Activated CD4-positive, alpha-beta T cell treated with anti-CD3 and anti-CD28 coated beads for 4 hours (primary cell): ENCODE measurements around the gene SEMA3F.
A peak's percentile ranks its signal among the peaks of the same experiment; 100 is the strongest.

Experiments
- DNase-seq, 2 donors: peaks; one replicate each; pipeline ENCODE4 v3.0.0-alpha.2; 2020

Gene SEMA3F

DNA sequence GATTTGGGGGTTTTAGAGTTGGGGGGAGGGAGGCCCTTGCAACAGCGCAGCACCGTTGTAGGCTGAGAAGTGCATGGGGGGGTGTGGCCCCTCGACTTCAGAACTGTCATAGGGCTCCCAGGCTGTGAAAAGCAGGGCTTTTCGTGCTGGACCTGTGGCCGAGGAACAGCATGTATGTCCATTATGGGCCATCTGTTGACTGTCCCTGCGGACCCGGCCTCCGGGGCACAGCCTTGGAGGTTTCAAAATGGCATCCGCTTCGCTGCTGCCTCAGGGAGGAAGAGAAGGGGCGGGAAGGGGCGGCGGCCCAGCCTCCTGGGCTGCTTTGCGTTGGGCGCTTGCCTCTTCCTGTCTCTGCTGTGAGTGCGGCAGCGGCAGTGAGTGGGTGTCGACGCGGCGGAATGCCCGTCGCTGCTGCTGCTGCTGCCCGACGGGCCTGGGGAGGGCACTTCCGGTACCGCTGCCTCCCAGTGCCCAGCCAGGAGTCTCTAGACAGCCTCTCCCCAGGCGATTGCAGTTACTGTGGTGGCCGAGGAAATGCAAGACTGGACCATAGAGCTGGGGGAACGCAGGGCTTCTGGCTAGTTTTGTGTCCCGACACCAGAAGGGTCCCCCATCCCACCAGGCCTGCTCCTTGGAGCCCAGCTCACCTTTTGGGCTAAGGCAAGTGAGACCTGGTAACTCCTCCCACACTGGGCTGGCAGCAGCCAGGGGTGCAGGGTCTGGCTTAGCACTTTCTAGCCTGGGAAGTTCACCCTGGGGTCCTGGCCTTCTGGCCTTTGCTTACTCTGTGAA, 82.8 kb downstream of the SEMA3F start:
- DNase-seq, result peak; percentile 81 to 85

DNA sequence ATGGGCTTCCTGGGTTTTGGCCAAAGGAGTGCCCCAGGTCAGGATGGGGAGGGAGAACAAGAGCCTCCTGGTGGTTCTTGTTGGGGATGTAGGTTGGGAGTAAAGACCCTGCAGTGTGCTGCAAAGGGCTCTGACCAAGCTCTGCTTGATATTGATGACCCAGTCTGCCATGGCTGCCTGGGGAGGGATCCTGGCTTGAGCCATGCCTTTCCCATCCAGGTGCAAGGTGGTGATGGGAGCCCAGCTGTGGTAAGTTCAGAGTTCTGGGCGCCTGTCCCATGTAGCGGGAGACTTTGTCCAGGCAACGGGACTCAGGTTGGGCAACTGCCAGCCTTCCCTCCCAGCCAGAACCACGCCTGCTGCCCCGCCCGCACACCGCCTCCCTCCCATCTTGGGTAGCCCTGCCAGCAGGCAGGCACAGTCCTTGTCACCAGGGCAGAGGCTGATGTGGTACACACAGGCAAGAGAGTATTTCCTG, 83.5 kb downstream of the SEMA3F start:
- DNase-seq, result no peak
